Subcutaneous abdominal adipose tissue (tissue), 5 donors: ENCODE measurements around the gene ITGB7.

Experiments used
- H3K27ac ChIP-seq: one replicate; pipeline ENCODE4 v1.7.0; 2013; ENCODE audit warnings: low read depth, mild to moderate bottlenecking, inconsistent platforms, low read length, moderate library complexity
- H3K27me3 ChIP-seq, 5 donors: one replicate each; pipeline ENCODE4 v1.7.0; 2013; ENCODE audit warnings: low read length in 5 of 5, inconsistent platforms in 1 of 5; ENCODE audit not compliant: control insufficient read depth in 5 of 5, insufficient read depth in 4 of 5
- H3K36me3 ChIP-seq, 5 donors: one replicate each; pipeline ENCODE4 v1.7.0; 2013; ENCODE audit warnings: low read length in 5 of 5; ENCODE audit not compliant: control insufficient read depth in 5 of 5, insufficient read depth in 5 of 5
- H3K4me1 ChIP-seq, 5 donors: one replicate each; pipeline ENCODE4 v1.7.0; 2013; ENCODE audit warnings: low read length in 5 of 5, mild to moderate bottlenecking in 3 of 5, moderate library complexity in 1 of 5; ENCODE audit not compliant: control insufficient read depth in 5 of 5, insufficient read depth in 5 of 5
- H3K4me3 ChIP-seq, 5 donors: one replicate each; pipeline ENCODE4 v1.7.0; 2013; ENCODE audit warnings: low read length in 5 of 5, low read depth in 1 of 5
- H3K9ac ChIP-seq, 5 donors: one replicate each; pipeline ENCODE4 v1.7.0; 2013; ENCODE audit warnings: low read length in 5 of 5, mild to moderate bottlenecking in 4 of 5, moderate library complexity in 3 of 5
- H3K9me3 ChIP-seq, 5 donors: one replicate each; pipeline ENCODE4 v1.7.0; 2013; ENCODE audit warnings: low read length in 5 of 5; ENCODE audit not compliant: control insufficient read depth in 5 of 5
- donor health status: healthy.
- donor health status: healthy.
- donor health status: healthy.
- donor health status: healthy.
- donor health status: healthy.

Gene ITGB7

DNA sequence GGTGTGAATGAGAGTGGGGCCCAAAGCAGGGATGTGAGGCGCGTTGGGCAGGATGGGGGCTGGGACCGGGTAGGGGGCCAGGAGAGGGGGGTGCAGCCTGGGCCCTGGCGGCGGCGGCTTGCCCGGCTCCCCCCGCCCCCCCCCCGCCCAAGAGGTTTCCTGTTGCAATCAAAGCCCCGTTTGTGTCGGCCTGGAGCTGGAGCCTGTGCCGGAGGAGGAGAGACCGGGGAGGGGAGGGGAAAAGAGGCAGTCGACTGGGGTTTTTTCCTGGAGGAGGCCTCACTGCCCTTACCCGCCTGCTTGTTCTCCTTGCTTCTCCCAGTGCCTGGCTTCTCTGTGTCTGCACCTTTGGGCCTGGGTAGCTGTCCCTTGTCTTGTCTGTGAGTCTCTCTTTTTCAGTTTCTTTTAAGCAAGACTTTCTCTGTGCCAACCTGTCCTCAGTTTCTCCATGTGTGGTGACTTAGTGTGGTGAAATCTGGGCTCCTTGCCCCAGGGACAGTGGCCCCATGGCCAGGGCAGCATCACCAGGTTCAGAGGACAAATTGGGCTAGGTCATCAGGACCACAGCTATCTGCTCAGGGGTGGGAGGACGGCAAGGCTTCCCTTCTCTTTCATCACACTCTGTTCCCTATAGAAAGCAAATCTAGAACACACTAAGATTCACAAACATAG lies 16.5 kb upstream of the ITGB7 start:
- Histone ChIP-seq H3K9ac (peak overlapping the region in 2 of 5 donors; percentile 18 to 26), H3K4me3 (peak overlapping the region in 1 of 5 donors; percentile 10), H3K4me1 (peaks cover 7 to 57% (median 44%) of the 10 kb centered on the region in 5 donors), H3K27ac (peak overlapping the region; percentile 17), H3K9me3 (no peaks in the 10 kb centered on the region), H3K27me3 (no peaks in the 10 kb centered on the region), H3K36me3 (peaks cover 0 to 4% (median 0%) of the 10 kb centered on the region in 5 donors)

DNA sequence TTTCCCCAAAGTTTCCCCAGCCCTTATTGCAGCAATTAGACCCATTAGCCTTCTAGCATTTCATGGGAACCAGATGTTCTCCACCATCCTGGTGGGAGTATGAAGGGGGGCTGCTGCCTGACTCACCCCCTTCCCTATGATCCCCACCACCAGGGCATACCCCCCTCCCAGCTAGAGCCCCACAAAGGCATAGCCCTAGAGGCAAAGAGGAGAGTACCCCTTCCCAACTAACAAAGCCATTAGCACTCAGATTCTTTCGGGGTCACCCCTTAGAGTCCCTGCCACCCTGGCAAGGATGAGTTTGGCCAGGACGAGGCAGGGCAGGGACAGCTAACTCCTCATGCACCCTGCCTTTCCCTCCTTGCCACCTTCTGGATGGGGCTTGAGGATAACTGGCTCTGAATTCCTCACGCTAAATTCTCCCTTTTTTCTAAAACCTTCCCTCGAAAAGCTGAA lies 15.8 kb upstream of the ITGB7 start:
- Histone ChIP-seq H3K36me3 (peaks cover 0 to 4% (median 0%) of the 10 kb centered on the region in 5 donors), H3K27ac (peak overlapping the region; percentile 100), H3K4me3 (no peak overlapping the region), H3K9ac (peak overlapping the region in 2 of 5 donors; percentile 13 to 38), H3K27me3 (no peaks in the 10 kb centered on the region), H3K4me1 (peaks cover 9 to 63% (median 51%) of the 10 kb centered on the region in 5 donors), H3K9me3 (no peaks in the 10 kb centered on the region)

DNA sequence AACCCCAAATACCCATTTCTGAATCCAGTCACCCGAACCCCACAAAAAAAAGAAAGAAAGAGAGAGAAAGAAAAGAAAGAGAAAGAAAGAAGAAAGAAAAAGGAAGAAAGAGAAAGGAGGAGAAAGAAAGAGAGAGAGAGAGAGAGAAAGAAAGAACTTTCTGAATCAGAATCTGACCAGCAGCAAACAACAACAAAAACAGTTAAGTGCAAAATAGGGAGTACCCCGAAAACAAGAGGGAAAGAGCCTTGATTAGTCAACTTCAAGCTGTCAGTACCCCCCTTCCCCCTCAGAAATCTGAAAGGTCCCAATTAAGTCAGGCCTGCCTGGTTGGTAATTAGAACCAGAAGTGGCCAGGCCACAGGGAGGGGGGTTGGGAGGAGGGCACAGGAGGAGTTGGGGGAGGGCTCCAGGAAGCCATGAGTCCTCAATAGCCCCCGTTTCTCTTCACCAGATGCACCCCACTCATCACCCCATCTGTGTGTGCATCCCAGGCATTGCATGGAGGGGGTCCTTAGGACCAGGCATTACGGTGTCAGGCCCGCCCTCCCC lies 15.2 kb upstream of the ITGB7 start:
- Histone ChIP-seq H3K9me3 (no peaks in the 10 kb centered on the region), H3K27me3 (no peaks in the 10 kb centered on the region), H3K9ac (peak overlapping the region in 4 of 5 donors; percentile 43 to 66 (median 60)), H3K27ac (peak overlapping the region; percentile 100), H3K4me1 (peaks cover 10 to 69% (median 57%) of the 10 kb centered on the region in 5 donors), H3K4me3 (peak overlapping the region in 4 of 5 donors; percentile 22 to 84 (median 45)), H3K36me3 (peaks cover 0 to 4% (median 0%) of the 10 kb centered on the region in 5 donors)

DNA sequence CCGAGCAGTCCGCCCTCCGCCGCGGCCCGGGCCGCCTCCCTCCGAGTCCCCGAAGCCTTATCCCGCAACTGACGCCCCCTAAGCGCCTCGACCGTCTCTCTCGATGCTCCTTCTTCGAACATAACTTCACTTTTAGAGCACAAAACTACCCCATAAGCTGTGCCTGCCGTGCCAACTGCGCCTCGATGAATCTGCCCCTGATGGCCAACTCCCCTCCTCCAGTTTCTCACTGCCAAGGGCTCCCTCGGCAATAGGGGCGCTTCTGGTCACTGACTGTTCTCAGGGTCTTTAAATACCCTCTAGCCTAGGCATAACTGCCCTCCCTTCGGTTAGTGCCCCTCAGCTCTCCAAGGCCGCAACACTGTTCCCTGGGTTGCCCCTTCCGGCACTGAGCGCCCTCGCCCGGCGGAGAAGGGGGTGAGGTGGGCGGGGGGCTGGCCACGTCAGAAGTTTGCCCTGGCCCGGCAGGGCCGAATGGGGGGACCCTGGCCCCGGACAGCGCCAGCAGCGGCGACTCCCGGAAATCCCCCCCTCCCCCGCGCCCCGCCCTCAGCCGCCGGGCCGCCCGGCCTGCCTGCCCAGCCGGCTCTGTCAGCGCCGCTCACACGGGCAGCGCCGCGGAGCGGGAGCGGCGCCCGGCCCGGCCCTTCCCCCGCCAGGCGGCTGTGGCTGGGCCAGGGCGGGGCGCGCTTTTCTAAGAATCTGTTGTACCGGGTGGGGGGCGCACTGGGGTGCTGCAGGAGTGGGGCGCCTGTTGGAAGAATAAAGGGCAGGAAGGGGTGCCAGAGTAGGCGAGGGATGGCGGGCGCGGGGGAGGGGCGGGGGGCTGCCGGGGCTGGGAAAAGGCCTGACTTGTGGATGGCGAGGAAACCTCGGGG lies 14.4 kb upstream of the ITGB7 start:
- peak overlapping the region; percentile 70 to 91 (median 84) for H3K4me3 ChIP-seq
- H3K27ac ChIP-seq = peak overlapping the region; percentile 100
- no peaks in the 10 kb centered on the region for H3K36me3 ChIP-seq
- H3K9ac ChIP-seq = peak overlapping the region; percentile 77 to 98 (median 96)
- no peaks in the 10 kb centered on the region for H3K9me3 ChIP-seq
- H3K27me3 ChIP-seq = no peaks in the 10 kb centered on the region
- peaks cover 11 to 77% (median 65%) of the 10 kb centered on the region in 5 donors for H3K4me1 ChIP-seq

DNA sequence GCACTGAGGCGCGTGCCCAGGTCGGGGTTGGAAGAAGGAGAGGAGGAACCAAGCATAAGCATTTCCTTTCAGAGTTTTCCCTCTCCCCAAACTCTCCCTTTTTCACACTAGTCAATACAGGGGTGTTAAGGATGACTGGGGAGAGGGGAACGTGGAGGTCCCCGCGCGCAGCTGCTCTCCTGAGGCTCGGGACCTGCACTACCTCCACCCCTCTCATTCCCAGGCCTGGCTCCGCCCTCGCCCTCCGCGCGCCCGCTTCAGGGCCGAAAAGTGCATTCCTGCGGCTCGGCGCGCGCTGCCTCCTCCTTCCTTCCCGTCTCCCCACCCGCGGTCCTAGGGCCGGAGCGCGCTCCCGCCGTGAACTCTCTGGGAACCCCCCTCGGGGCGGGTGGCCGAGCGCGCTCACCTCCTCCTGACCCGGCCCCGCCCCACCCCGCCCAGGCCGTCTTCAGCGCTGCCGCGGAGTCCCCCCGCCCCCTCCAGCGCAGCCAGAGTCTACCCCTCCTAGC lies 13.7 kb upstream of the ITGB7 start:
- H3K36me3 ChIP-seq = peaks cover 0 to 1% (median under 1%) of the 10 kb centered on the region in 5 donors

DNA sequence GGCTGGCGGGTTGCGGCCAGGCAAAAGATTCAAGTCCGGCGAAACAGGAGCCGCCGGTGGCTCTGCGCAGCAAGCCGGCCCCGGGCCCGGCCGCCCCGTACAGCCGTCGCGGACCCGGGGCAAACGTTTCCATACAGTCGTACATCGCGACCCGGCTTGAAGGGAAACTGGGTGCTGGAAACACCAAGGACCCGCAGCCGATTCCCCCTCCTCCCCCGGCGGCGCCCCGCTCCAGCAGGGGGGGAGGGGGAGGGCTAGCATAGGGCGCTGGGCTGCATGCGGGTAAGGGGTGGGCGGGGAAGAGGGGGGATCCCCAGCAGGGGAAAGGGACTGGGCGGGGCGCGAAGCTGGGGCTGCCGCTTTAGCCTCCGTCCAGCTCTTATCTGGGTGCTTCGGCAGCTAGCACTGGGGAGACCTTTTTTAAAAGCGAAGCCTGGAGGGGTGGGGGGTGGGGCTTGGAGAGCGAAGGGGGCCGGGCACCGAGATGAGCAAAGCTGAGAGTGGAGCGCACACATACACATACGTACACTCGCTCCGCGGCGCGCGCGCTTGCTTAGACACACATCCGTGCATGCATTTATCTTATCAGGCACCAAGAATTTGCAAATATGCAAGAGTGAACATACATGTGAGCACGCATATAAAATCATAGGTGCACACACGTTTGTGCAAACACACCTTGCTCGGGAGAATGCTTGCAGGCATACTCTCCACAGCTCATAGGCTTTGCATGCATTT lies 13.1 kb upstream of the ITGB7 start:
- peaks cover 21 to 88% (median 77%) of the 10 kb centered on the region in 5 donors for H3K4me1 ChIP-seq

More for the DNA sequence above, 13.7 kb upstream of the ITGB7 start:
- Histone ChIP-seq H3K9me3 (no peaks in the 10 kb centered on the region), H3K4me3 (peak overlapping the region; percentile 84 to 96 (median 94)), H3K4me1 (peaks cover 17 to 84% (median 70%) of the 10 kb centered on the region in 5 donors), H3K27me3 (no peaks in the 10 kb centered on the region), H3K27ac (peak overlapping the region; percentile 100), H3K9ac (peak overlapping the region; percentile 19 to 98 (median 96))

DNA sequence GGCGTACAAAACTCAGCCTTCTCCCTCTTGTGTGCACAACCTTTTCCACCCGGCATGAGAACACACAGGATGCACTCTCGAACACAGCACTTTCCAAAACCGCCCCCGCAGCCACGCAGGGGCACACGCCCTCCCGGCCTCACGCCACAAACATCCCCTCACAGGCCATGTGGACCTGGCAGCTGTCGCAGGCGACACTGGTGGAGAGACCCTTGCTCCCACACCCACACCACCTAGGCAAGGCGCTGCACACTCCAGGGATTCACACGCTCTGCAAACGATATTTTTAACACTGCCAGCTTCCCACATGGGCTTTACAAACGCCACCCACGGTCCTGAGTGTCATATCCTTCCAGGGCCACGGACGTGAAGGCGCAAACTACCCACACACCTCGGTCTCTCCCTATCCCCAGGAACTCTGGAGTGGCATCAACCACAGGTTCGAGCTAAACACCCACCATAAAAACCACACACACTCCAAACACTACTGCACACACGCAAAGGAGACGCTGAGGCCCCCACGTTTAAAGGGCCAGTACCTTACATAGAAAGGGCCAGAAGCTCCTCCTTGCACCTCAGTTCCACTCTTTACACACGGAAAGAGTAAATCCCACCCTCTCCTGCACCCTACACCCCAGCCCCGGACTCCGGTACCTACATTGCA lies 12.4 kb upstream of the ITGB7 start:
- Histone ChIP-seq H3K27me3 (no peaks in the 10 kb centered on the region), H3K9ac (peak overlapping the region; percentile 57 to 84 (median 63)), H3K4me1 (peaks cover 23 to 89% (median 82%) of the 10 kb centered on the region in 5 donors), H3K9me3 (no peaks in the 10 kb centered on the region), H3K27ac (peak overlapping the region; percentile 100), H3K4me3 (peak overlapping the region; percentile 84 to 97 (median 94)), H3K36me3 (peaks cover 0 to 14% (median 12%) of the 10 kb centered on the region in 5 donors)

More for the DNA sequence above, 13.1 kb upstream of the ITGB7 start:
- Histone ChIP-seq H3K9me3 (no peaks in the 10 kb centered on the region), H3K9ac (peak overlapping the region; percentile 19 to 84 (median 63)), H3K27me3 (no peaks in the 10 kb centered on the region), H3K27ac (peak overlapping the region; percentile 100), H3K4me3 (peak overlapping the region; percentile 84 to 97 (median 94)), H3K36me3 (peaks cover 0 to 8% (median 7%) of the 10 kb centered on the region in 5 donors)

DNA sequence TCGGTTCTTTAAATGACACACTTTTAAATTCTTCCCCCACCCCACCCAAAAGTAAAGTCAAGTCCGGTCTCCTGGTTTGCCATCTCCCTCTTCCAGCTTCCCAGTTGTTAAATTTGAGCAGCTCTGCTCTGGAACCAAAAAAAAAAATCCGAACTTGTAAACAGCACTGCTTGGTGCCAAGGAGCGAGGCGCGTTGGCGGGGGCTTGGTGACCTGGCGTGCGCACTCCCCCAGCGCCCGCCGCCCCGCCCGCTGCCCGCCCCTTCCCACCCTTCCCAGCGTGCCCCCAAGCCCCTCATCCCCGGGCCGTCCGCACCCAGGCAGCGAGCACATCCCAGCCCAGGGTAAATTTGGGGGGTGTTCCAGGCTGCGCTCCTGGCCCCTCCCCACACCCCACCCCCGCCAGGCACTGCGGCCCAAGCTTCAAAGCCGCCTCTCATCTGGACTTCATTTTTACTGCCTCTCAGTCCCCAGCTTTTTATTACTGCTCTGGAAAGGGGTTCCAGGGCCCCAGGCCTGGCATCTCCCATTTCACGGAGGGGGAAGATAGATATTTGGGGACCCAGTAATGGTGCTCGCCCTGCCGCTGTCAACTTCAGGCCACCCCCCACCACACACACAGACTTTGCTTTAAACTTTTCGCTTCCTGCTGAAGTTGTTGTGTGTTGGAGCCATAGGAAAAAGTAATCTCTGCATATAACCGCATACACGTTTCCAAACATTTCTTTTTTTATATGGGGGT lies 11.7 kb upstream of the ITGB7 start:
- peaks cover 22 to 90% (median 83%) of the 10 kb centered on the region in 5 donors for H3K4me1 ChIP-seq

More for the DNA sequence above, 11.7 kb upstream of the ITGB7 start:
- peak overlapping the region; percentile 84 to 97 (median 94) for H3K4me3 ChIP-seq
- H3K9me3 ChIP-seq = no peaks in the 10 kb centered on the region
- peak overlapping the region; percentile 100 for H3K27ac ChIP-seq
- H3K9ac ChIP-seq = peak overlapping the region; percentile 38 to 84 (median 59)
- H3K27me3 ChIP-seq = no peaks in the 10 kb centered on the region
- H3K36me3 ChIP-seq = peaks cover 0 to 21% (median 19%) of the 10 kb centered on the region in 5 donors
